Gastroesophageal sphincter (tissue), 4 donors: Measurements from ENCODE around the gene ALLC. TPM values are rescaled to one million over a fixed set of nuclear protein-coding genes. Genes with fewer than 3 reads are reported as not detected.

Source experiments
- ATAC-seq: fragments of 150-250 bp; one replicate; pipeline ENCODE4 v1.9.1; 2016; ENCODE audit warnings: mild to moderate bottlenecking, moderate library complexity
- H3K27ac ChIP-seq, 4 donors: fragments of 200-600 bp; sonication (generic) in 3 of 4; 1 replicate in 3 of 4; 2 replicates in 1 of 4; pipeline ENCODE4 v1.5.1; 2016 to 2019
- H3K27me3 ChIP-seq: fragments of 200-600 bp; sonication (generic); one replicate; pipeline ENCODE4 v1.5.1; 2019
- H3K36me3 ChIP-seq, 2 donors: fragments of 200-600 bp; sonication (generic); one replicate each; pipeline ENCODE4 v1.5.1; 2019; ENCODE audit warnings: control low read depth in 1 of 2
- H3K4me1 ChIP-seq, 3 donors: fragments of 200-600 bp; sonication (generic); 1 replicate in 2 of 3; 2 replicates in 1 of 3; pipeline ENCODE4 v1.5.1; 2016 to 2019; ENCODE audit warnings: control low read depth in 2 of 3
- H3K4me3 ChIP-seq, 2 donors: fragments of 200-600 bp; sonication (generic); one replicate each; pipeline ENCODE4 v1.5.1; 2019; ENCODE audit warnings: mild to moderate bottlenecking in 1 of 2, moderate library complexity in 1 of 2
- H3K9me3 ChIP-seq, 3 donors: fragments of 200-600 bp; sonication (generic); one replicate each; pipeline ENCODE4 v1.5.1; 2017 to 2019; ENCODE audit warnings: control low read depth in 2 of 3
- EP300 ChIP-seq: sonication (generic); formaldehyde crosslinking; IDR thresholded peaks from one replicate; pipeline ENCODE4 v1.6.1; 2017; ENCODE audit warnings: antibody characterized with exemption, mild to moderate bottlenecking
- POLR2A ChIP-seq, 2 donors: fragments of 450-650 bp; IDR thresholded peaks; one replicate each; pipeline ENCODE4 v1.6.1; 2017; ENCODE audit warnings: antibody characterized with exemption in 2 of 2, mild to moderate bottlenecking in 2 of 2, moderate library complexity in 1 of 2
- POLR2AphosphoS5 ChIP-seq: sonication (generic); formaldehyde crosslinking; IDR thresholded peaks from one replicate; pipeline ENCODE4 v1.6.1; 2017; ENCODE audit warnings: antibody characterized with exemption
- WGBS, 2 donors: methylation state at CpG; one replicate each; pipeline ENCODE4 v1.1.5; 2018; ENCODE audit warnings: low coverage in 1 of 2; 5-methylcytosine and 5-hydroxymethylcytosine counted together
- total RNA-seq, 4 donors: library from RNA; depleted of rRNA; stranded (reverse); fragments of >200 nt; gene quantifications; one replicate each; pipeline ENCODE4 v1.1.0, GENCODE V29; 2016
- TF ChIP-seq, protein P1 (sequence below), 4 experiments: fragments of 200-600 bp in 2 of 4; fragments of 450-650 bp in 2 of 4; sonication (generic) in 1 of 4; IDR thresholded peaks; one replicate each; pipeline ENCODE4 v1.5.1; 2017 to 2019; ENCODE audit warnings: antibody characterized with exemption in 4 of 4, mild to moderate bottlenecking in 2 of 4, moderate library complexity in 2 of 4

The ALLC gene
- total RNA-seq, 4 donors from 2014 or later: not detected

DNA sequence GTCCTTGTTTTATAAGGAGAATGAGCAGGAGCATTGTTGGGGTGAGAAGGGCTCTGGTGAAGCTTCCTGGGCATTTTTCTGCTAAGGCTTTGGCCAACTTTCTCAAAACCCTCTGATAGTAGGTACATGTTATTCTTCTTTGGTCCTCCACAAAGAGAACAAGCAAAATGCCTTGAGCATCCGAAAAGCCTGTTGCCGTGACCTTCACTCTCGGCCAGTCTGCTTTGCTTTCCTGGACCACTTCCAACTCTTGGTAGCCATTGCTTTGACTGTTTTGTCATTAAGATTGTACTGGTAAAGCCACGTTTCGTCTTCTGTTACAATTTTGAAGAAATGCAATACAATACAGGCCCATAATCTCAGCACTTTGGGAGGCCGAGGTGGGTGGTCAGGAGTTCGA lies 27.4 kb upstream of the ALLC start:
- 63 to 68% methylated on average over 4 to 6 of the region's 7 CpGs for WGBS, 2 donors
- H3K4me3 ChIP-seq: no peak overlapping the region
- TF ChIP-seq EP300: no peak
- TF ChIP-seq POLR2A (IDR thresholded peaks at IDR 0.05): no peak
- TF ChIP-seq, protein P1, sequence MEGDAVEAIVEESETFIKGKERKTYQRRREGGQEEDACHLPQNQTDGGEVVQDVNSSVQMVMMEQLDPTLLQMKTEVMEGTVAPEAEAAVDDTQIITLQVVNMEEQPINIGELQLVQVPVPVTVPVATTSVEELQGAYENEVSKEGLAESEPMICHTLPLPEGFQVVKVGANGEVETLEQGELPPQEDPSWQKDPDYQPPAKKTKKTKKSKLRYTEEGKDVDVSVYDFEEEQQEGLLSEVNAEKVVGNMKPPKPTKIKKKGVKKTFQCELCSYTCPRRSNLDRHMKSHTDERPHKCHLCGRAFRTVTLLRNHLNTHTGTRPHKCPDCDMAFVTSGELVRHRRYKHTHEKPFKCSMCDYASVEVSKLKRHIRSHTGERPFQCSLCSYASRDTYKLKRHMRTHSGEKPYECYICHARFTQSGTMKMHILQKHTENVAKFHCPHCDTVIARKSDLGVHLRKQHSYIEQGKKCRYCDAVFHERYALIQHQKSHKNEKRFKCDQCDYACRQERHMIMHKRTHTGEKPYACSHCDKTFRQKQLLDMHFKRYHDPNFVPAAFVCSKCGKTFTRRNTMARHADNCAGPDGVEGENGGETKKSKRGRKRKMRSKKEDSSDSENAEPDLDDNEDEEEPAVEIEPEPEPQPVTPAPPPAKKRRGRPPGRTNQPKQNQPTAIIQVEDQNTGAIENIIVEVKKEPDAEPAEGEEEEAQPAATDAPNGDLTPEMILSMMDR (IDR thresholded peaks at IDR 0.05): no peak
- no peak for TF ChIP-seq POLR2AphosphoS5
- ATAC-seq: no peak
- no peaks in the 10 kb centered on the region for H3K36me3 ChIP-seq
- H3K9me3 ChIP-seq: no peaks in the 10 kb centered on the region
- H3K27me3 ChIP-seq: no peaks in the 10 kb centered on the region
- H3K4me1 ChIP-seq: peaks cover 0 to 45% (median 0%) of the 10 kb centered on the region in 3 donors
- no peak overlapping the region for H3K27ac ChIP-seq

DNA sequence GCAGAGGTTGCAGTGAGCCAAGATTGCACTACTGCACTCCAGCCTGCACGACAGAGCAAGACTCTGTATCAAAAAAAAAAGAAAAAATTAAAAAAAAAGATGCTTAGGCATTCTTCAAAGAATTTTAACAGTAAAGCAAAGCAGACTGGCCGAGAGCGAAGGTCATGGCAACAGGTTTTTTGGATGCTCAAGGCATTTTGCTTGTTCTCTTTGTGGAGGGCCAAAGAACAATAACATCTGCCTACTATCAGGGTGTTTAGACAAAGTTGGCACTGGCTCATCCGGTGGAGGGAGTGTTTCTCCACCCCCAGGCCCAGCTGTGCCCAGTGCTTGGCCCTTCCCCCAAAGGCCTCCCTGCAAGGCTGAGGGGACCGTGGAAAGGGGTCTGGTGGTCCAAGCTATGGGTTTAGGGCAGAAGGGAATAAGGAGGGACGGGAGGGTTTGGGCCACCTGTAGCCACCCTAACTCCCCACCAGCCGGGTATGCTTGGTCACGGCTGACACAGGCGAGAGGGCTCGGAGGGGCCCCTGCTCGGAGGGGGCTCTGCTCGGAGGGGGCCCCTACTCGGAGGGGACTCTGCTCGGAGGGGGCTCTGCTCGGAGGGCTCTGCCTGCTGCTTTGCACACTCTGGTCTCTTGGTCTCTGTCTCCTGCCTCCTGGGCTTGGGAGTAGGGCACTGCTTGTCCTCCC lies 26.7 kb upstream of the ALLC start:
- H3K27ac ChIP-seq: no peak overlapping the region
- TF ChIP-seq POLR2AphosphoS5: no peak
- TF ChIP-seq POLR2A (IDR thresholded peaks at IDR 0.05): no peak
- TF ChIP-seq EP300: no peak
- TF ChIP-seq, protein P1 (IDR thresholded peaks at IDR 0.05): no peak
- no peaks in the 10 kb centered on the region for H3K36me3 ChIP-seq
- WGBS, 2 donors: 59 to 64% methylated on average over 3 to 4 of the region's 15 CpGs
- no peak for ATAC-seq
- H3K27me3 ChIP-seq: no peaks in the 10 kb centered on the region
- H3K4me3 ChIP-seq: no peak overlapping the region
- H3K4me1 ChIP-seq: peaks cover 0 to 40% (median 0%) of the 10 kb centered on the region in 3 donors
- H3K9me3 ChIP-seq: no peaks in the 10 kb centered on the region

DNA sequence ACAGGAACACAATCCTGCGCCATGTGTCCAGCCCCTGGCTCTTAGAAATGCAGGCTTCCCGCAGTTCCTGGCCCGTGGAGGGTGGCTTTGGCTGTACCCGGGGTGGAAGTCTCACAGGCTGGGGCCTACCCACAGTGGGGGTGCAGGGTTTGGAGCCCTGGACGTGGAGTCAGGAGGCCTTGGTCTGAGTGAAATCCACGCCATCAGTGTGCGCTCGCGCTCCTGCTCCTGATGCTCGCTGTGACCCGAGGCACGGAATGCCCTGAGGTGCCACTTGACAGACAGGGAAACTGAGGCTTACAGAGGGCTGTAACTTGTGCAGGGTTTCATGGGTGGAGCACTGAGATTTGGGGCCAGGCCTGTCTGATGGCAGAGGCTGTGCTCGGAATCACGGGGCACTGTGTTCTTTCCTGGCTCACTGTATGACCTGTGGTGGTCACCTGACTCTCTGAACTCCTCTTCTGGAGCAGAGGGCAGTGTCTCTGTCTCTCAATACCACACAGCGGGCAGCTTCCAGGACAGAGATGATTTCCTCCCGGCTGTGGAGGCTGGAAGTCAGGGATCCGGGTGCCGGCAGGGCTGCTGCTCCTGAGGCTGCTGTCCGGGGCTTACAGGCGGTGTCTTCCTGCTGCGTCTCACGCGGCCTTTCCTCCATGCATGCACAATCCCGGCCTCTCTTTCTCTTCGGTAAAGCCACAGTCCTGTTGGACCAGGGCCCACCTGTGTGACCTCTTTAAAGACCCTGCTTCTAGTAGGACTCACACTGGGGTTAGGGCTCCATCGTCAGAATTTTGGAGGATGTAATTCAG lies 25.9 kb upstream of the ALLC start:
- Histone ChIP-seq H3K27ac (no peak overlapping the region), H3K4me1 (peaks cover 0 to 33% (median 0%) of the 10 kb centered on the region in 3 donors), H3K4me3 (no peak overlapping the region), H3K36me3 (no peaks in the 10 kb centered on the region), H3K9me3 (no peaks in the 10 kb centered on the region), H3K27me3 (no peaks in the 10 kb centered on the region)
- TF ChIP-seq POLR2AphosphoS5: no peak
- TF ChIP-seq EP300: no peak
- no peak for TF ChIP-seq POLR2A (IDR thresholded peaks at IDR 0.05)
- TF ChIP-seq, protein P1 (IDR thresholded peaks at IDR 0.05): no peak
- WGBS, 2 donors: 20 to 100% methylated on average over 1 to 7 of the region's 26 CpGs
- ATAC-seq: no peak

DNA sequence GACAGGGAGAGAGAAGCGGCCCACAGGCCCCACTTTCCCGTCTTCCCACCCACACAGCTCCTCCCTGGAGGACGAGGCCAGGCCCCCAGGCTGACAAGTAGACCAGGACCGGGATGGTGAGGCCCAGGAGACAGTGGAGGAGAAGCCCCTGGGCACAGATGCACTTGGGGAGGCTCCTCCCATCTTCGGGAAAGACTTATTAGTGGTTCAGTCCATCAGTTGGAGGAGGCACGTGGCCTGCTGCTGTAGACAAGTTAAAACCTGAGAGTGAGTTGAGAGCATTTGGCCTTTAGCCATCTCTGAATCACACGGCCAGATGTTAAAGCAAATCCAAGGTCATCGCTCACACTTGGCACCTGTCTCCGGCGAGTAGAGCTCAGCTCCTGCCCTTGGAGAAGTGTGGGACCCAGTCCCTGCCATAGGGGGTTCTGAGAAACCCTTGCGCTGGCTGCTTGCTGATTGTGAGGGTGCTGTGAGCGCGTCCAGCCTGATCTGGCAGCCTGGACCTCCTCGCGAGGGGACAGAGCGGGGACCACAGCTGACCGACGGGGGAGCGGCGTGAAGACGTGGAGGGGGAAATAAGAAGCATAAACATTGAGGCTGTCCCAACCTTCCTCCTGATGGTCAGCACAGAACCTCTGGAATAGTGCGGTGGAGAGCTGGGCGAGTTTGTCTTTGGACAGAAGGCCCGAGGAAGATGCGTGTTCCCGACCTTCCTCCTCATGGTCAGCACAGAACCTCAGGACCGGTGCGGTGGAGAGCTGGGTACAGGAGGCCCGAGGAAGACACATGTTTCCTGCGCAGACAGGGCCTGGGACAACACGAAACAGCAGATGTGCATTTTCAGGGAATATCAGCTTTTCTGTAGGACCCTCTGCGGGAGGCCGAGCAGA lies 24.7 kb upstream of the ALLC start:
- H3K4me1 ChIP-seq: peaks cover 0 to 27% (median 0%) of the 10 kb centered on the region in 3 donors
- no peaks in the 10 kb centered on the region for H3K36me3 ChIP-seq
- WGBS, 2 donors: 75 to 95% methylated on average over 4 to 8 of the region's 33 CpGs
- no peaks in the 10 kb centered on the region for H3K27me3 ChIP-seq
- TF ChIP-seq POLR2AphosphoS5: no peak
- TF ChIP-seq, protein P1 (IDR thresholded peaks at IDR 0.05): no peak
- no peak for TF ChIP-seq EP300
- no peak for TF ChIP-seq POLR2A (IDR thresholded peaks at IDR 0.05)
- no peak for ATAC-seq
- H3K4me3 ChIP-seq: no peak overlapping the region
- no peaks in the 10 kb centered on the region for H3K9me3 ChIP-seq
- no peak overlapping the region for H3K27ac ChIP-seq
